G401 (cell line): ENCODE data around the gene VPS8. TPM values are rescaled to one million over a fixed set of nuclear protein-coding genes. Genes with fewer than 3 reads are reported as not detected.
"Not testable (repeated sequence)": the region's sequence is repeated elsewhere in the genome, so short reads cannot be mapped to it uniquely, and the experiment has no call there.

Experiments
- DNase-seq: peaks from one replicate; pipeline ENCODE4 v3.0.0-alpha.2; 2015; ENCODE audit warnings: low spot score
- in situ Hi-C: cut with HindIII; loops from 2 replicates; pipeline ENCODE4 v1.10.0; 2016; ENCODE audit warnings: low sequenced_read_pairs, mixed read lengths
- total RNA-seq: library from RNA; depleted of rRNA; stranded (reverse); fragments of >200 nt; shearing (Covaris generic); gene quantifications from 2 replicates; pipeline ENCODE4 v1.2.3, GENCODE V29; 2014

VPS8 gene
- total RNA-seq, 1 experiment from 2014 or later, result 38.4 TPM

GRCh38 chr3:185017996-185018395 lies 206.0 kb downstream of the VPS8 start:
- in situ Hi-C loops, DNase-seq: not testable (repeated sequence)

DNA sequence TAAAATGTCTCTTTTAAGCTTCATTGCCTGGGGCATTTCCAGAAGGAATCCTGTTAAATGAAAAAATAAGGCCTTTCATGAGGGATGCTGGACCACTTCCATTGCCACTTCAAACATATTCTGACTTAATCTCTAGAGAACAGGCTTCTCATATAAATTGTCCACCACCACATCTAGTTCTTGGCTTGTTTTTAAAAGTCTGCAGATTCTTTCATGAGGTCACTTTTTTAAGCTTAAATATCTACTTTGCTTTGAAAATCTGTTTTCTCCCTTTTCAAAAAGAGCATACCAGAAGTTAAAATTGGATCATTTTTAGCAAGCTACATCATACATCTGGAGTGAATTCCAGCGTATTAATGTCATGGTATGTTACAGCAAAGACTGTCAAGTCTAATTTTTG lies 209.3 kb downstream of the VPS8 start:
- DNase-seq, result no peak
- in situ Hi-C loops, result no loop called here

- in situ Hi-C loops, result no loop called here
- no peak for DNase-seq
Measured at GRCh38 chr3:185024406-185024805, 212.4 kb downstream of the VPS8 start.

DNA sequence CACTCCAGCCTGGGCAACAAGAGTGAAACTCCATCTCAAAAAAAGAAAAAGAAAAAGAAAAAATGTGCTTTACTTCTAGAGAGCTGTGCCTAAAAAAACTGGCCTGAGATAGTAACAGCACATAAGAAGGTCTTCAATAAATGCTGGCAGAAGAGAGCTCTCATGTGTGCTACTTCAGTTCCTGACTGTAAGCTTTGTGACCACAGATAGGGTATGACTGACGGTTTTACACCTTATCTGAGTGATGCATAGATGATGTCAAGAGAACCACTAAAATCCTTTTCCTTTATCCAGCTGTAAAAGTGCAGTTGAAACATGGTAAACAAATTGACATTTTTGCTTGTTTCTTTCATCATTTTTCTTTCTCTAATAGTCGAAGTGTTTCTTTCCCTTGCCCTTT lies 213.0 kb downstream of the VPS8 start:
- in situ Hi-C loops, result no loop called here

GRCh38 chr3:185028121-185028520 lies 216.2 kb downstream of the VPS8 start:
- DNase-seq, result no peak
- in situ Hi-C loops, result no loop called here

More for the DNA sequence above, 213.0 kb downstream of the VPS8 start:
- no peak for DNase-seq

DNA sequence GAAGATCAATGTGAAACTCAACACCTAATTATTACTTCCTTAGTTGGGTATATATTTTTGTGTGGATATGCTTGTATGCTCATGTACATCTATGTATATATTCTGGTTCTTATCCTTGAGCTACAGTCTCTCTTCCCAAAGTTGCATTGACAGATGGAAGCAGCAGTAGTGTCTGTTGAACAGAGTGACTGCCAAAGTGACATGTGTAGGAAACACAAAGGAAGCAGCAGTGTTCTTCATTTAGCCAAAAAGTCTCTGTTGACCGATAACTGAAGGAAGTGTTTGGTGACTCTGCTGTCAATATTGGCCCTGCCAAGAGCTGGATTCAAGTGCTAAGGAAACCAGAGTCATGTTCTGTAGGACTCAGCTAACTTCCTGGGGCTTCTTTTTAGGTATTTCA lies 217.1 kb downstream of the VPS8 start:
- in situ Hi-C loops, result no loop called here
- DNase-seq, result peak; percentile 79

DNA sequence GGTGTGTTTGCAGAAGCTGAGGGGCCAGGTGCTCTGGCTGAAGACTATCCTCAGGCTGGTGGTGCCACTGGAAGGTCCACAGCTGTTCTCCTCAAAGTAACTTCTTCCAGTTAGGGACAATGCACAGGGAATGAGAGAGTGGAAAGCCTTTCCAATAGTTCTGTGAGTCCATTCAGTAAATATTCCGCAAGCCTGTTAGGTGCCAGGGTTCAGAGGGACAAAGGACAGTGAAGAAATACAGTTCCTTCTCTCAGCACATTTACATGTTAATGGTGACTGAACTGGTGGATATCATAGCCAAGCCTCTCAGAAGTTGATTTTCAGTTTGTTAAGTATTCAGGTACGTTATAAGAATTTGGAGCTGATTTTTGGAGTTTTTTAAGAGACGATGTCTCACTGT lies 218.4 kb downstream of the VPS8 start:
- in situ Hi-C loops, result no loop called here

DNA sequence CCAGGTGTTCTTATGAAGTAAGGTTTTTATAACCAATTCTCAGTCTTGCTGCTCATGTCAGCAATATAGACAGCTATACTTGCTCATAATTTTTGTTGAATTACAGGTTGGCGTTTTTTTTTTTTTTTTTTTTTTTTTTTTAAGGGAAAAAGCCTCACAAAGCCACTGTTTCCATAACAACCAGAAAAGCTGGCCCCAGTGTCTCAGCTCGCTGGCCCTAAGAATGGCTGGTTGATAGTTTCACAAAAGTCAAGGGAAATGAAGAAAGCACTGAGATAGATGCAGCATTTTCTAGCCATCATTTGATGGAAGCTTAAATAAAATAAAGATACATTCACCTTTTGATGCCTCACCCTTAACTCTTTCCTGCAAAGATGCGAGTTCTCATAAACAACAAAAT lies 219.0 kb downstream of the VPS8 start:
- in situ Hi-C loops, result no loop called here
- no peak for DNase-seq

More for the DNA sequence above, 218.4 kb downstream of the VPS8 start:
- no peak for DNase-seq

GRCh38 chr3:185037801-185038200 lies 225.8 kb downstream of the VPS8 start:
- no peak for DNase-seq
- in situ Hi-C loops, result no loop called here

DNA sequence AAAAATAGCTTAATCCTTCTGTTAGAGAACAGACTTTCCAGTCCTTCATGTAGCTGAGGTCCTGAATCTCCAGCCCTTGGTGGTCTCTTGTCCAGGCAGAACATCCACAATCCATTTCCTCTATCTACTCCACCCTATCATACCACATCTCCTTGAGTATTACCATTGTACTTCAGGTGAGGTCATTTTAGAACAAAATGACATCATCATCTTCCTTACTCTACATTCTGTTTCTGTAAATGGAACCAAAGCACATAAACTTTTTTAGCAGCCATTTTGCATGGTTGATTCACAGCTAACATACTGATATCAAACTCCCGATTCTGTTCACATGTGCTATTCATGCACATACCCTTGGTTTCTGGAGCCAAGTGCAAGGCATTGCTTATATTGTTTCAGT lies 228.5 kb downstream of the VPS8 start:
- in situ Hi-C loops, result no loop called here
- no peak for DNase-seq

GRCh38 chr3:185041540-185041939 lies 229.6 kb downstream of the VPS8 start:
- DNase-seq, result no peak
- in situ Hi-C loops, result no loop called here

DNA sequence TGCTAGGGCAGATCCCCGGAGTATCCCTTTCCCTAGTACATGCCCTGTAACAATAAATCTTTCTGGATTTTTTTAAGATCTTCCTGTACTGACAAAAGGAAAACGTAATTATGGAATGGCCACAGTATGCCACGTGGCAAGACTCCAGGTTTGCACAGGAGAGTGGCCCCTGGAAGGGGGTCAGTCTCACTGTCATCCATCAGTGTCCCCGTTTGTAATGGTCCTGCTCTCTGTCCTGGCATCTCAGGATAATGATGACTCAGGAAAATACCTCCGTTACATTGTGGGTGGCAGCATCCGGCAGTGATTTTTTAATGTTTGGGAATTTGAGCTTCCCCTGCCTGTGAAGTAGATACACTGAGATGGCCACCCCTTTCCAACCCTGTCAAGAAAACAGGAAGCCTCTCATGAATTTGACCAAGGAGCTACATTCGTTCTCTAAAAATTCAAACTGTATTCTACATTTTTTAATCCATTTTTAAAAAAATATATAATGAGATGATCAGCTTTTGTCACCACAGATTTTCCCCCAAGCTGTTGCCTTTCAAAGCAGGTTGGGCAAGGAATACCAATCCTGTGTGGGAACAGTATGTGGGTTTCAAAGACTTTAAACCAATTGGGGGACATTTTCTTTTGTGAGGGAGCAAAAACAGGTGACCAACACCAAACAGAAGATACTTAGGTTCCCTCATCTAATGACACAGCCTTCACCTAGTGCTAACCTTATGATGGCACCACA lies 230.5 kb downstream of the VPS8 start:
- no peak for DNase-seq
- in situ Hi-C loops, result no loop called here

- in situ Hi-C loops, result no loop called here
- no peak for DNase-seq
Measured at GRCh38 chr3:185046164-185046515, 234.2 kb downstream of the VPS8 start.

DNA sequence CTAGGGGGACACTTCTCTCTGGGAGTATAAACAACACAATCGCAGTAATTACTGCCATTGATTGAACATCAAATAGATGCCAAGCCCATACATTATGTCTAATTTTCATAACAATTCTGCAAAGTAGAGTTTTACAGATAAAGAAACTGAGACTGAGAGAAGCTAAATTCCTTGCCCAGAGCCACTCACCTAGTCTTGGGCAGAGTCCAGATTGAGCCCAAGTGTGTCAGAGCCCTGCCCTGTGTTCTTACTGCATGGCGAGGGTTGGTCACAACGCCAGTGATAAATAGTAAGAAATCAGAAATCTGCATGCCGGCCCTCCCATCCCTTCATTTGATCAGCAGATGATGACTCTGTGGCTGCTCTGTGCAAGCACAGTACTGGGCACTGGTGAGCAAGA lies 234.6 kb downstream of the VPS8 start:
- in situ Hi-C loops, result no loop called here
- DNase-seq, result no peak

DNA sequence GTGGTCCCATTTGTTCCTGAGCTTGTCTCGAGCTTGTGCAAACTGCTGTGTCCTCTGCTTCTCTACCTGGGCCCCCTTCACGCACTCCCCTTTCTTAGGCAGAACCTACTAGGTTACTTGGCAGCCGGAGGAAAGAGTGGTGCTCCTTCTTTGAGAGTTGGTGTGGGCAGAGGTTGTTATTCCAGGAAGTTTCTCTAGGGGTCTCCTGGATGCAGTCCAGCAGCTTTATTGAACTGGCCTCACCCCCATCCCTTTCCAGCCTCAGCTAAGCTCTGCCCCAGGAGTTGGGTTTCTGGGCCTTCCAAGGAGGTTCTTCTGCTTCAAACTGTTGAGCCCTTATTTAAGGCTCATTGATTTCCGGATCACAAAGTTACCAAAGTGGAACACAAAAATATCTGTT lies 237.7 kb downstream of the VPS8 start:
- in situ Hi-C loops, result no loop called here
- DNase-seq, result no peak

GRCh38 chr3:185051801-185052200 lies 239.8 kb downstream of the VPS8 start:
- no peak for DNase-seq
- in situ Hi-C loops, result no loop called here

DNA sequence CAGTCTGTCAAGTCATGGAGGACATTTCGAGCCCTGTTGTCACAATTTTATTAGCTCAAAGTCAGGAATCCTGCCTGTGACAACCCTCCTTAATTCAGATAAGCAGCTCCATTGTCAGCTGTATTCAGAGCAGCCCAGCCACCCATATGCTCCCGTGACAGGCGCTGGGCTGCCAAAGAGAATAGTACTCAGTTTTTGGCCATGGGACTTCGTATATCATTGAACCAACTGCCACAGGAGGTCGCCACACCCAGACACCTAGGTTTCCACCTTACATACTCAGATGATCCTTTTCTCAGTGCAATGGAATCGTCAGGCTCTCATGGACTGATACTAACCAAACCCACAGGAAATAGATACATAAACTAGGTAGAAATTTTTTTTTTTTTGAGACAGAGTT lies 240.7 kb downstream of the VPS8 start:
- no peak for DNase-seq
- in situ Hi-C loops, result no loop called here

DNA sequence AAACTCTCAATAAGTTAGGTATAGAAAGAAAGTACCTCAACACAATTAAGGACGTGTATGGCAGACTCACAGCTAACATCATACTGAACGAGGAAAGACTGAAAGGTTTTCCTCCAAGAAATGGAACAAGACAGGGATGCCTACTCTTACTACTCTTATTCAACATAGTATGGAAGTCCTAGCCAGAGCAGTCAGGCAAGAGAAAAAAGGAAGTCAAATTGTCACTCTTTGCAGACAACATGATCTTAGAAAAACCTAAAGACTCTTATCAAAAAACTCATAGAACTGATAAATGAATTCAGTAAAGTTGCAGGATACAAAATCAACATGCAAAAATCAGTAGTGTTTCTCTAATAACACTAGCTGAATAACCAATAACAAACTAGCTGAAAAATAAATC lies 244.9 kb downstream of the VPS8 start:
- in situ Hi-C loops, result no loop called here
- DNase-seq, result no peak

- DNase-seq, result no peak
- in situ Hi-C loops, result no loop called here
Measured at GRCh38 chr3:185057829-185058228, 245.9 kb downstream of the VPS8 start.

DNA sequence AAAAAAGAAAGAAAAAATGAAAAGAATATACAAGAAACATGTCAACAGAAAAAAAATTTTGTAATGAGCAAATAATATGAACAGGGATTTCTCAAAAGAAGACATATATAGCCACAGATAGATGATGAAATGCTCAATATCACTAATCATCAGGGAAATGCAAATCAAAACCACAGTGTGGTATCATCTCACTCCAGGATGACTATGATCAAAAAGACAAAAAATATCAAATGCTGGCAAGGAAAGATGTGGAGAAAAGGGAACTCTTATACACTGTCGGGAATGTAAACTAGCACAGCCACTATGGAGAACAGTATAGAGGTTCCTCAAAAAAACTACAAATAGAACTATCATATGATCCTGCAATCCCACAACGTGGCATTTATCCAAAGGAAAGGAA lies 246.8 kb downstream of the VPS8 start:
- in situ Hi-C loops, result no loop called here
- no peak for DNase-seq

- in situ Hi-C loops, result no loop called here
- DNase-seq, result no peak
Measured at GRCh38 chr3:185059766-185060165, 247.8 kb downstream of the VPS8 start.

DNA sequence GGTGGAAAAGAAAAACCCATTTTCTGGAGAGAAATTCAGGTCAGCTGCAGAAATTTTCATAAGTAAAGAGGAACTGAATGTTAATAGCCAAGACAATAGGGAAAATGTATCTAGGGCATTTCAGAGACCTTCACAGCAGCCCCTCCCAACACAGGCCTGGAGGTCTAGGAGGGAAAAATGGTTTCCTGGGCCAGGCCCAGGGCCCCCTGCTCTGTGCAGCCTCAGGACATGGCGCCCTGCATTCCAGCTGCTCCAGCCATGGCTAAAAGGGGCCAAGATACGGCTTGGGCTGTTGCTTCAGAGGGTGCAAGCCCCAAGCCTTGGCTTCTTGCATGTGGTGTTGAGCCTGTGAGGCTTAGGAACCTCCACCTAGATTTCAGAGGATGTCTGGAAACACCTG lies 248.7 kb downstream of the VPS8 start:
- no peak for DNase-seq
- in situ Hi-C loops, result no loop called here
